ENCODE results near the gene RALGAPA2. TPM values are rescaled to one million over a fixed set of nuclear protein-coding genes. Genes with fewer than 3 reads are reported as not detected.

The RALGAPA2 gene
- total RNA-seq, 1 experiment from 2014 or later, result 26.3 TPM

DNA sequence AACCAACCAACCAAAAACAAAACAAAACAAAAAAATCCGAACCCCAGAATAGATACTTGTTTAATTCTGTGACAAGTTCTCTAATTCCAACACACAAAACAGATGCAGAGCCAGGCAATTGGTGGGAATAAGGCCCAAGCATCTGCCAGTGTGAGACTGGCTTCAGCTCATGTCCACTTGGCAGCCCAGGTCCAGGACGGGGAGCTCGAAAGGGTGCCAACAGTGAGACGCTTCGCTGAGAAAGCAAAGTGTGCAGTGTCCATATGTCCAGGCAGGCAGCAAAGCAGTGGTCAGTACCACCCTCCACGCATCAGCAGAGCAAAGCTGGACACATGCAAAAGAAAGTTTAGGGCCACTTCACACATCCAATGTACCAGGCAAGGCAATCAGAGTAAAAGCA lies 102.9 kb downstream of the RALGAPA2 start:
- intact Hi-C loops (cut with micrococcal nuclease; ENCODE audit: unreplicated experiment), result no loop called here
- TF ChIP-seq CTCF (IDR thresholded peaks at IDR 0.05; ENCODE audit: unreplicated experiment), result no peak
- no TSS peak for BruUV-seq (replicated peaks)
- CTCF ChIA-PET, result no interaction called here
- Mint-ChIP-seq H3K9me3 (ENCODE audit: low read depth, unreplicated experiment) (no peaks in the 10 kb centered on the region), H3K27me3 (ENCODE audit: unreplicated experiment) (no peaks in the 10 kb centered on the region), H3K4me1 (ENCODE audit: low read depth, unreplicated experiment) (no peaks in the 10 kb centered on the region), H3K36me3 (ENCODE audit: insufficient read depth, unreplicated experiment) (peaks cover 5% of the 10 kb centered on the region), H3K4me3 (ENCODE audit: low read depth, unreplicated experiment) (no peak overlapping the region), H3K27ac (ENCODE audit: unreplicated experiment) (no peak overlapping the region)
- no peak for DNase-seq

GRCh38 chr20:20608641-20609040 lies 103.8 kb downstream of the RALGAPA2 start:
- H3K4me1 Mint-ChIP-seq (ENCODE audit: low read depth, unreplicated experiment), result no peaks in the 10 kb centered on the region
- no peak overlapping the region for H3K4me3 Mint-ChIP-seq (ENCODE audit: low read depth, unreplicated experiment)
- H3K9me3 Mint-ChIP-seq (ENCODE audit: low read depth, unreplicated experiment), result no peaks in the 10 kb centered on the region
- H3K27ac Mint-ChIP-seq (ENCODE audit: unreplicated experiment), result no peak overlapping the region
- DNase-seq, result no peak
- BruUV-seq (replicated peaks), result no TSS peak
- no peaks in the 10 kb centered on the region for H3K27me3 Mint-ChIP-seq (ENCODE audit: unreplicated experiment)
- H3K36me3 Mint-ChIP-seq (ENCODE audit: insufficient read depth, unreplicated experiment), result peaks cover 3% of the 10 kb centered on the region
- TF ChIP-seq CTCF (IDR thresholded peaks at IDR 0.05; ENCODE audit: unreplicated experiment), result no peak
- CTCF ChIA-PET, result no interaction called here
- intact Hi-C loops (cut with micrococcal nuclease; ENCODE audit: unreplicated experiment), result no loop called here

DNA sequence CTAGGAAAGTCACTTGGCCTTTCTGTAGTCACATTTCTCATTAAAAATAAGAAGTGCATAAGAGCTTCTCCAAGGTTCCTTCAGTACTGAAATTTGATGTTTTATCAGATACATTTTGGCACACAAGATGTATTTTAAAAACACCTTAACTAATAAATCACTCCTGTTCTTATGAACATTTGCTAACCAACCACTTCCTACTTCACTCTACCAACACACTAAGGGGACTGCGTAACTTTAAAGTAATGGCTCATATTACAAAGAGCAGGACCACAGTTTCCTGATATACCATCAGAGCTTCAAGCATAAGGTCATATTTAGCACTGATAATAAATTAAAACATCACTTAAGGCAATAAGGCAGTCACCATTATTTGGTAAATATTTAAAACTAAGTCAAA lies 104.4 kb downstream of the RALGAPA2 start:
- TF ChIP-seq CTCF (IDR thresholded peaks at IDR 0.05; ENCODE audit: unreplicated experiment), result no peak
- intact Hi-C loops (cut with micrococcal nuclease; ENCODE audit: unreplicated experiment), result no loop called here
- no peaks in the 10 kb centered on the region for H3K4me1 Mint-ChIP-seq (ENCODE audit: low read depth, unreplicated experiment)
- H3K27ac Mint-ChIP-seq (ENCODE audit: unreplicated experiment), result no peak overlapping the region
- CTCF ChIA-PET, result no interaction called here
- H3K4me3 Mint-ChIP-seq (ENCODE audit: low read depth, unreplicated experiment), result no peak overlapping the region
- no peak for DNase-seq
- no TSS peak for BruUV-seq (replicated peaks)
- peaks cover 3% of the 10 kb centered on the region for H3K36me3 Mint-ChIP-seq (ENCODE audit: insufficient read depth, unreplicated experiment)
- H3K9me3 Mint-ChIP-seq (ENCODE audit: low read depth, unreplicated experiment), result no peaks in the 10 kb centered on the region
- no peaks in the 10 kb centered on the region for H3K27me3 Mint-ChIP-seq (ENCODE audit: unreplicated experiment)

DNA sequence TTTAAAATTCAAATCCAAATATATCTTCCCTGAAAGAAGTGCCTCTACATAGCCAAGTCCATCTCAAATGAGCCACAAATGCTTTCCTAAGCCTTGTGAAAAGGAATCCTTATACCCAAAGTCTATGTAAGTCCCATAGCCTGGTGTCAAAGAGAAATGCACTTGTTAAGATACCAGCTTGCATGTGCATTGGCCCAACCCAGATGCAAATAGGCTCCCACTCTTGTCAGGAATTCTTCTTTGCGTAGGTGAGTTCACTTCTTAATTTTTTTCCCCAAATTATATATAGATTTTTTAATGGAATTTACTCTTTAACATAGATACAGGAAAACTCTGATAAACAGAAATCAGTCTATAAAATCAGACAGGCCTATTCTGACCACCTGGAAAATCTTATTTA lies 105.6 kb downstream of the RALGAPA2 start:
- H3K36me3 Mint-ChIP-seq (ENCODE audit: insufficient read depth, unreplicated experiment), result peaks cover 3% of the 10 kb centered on the region
- H3K4me3 Mint-ChIP-seq (ENCODE audit: low read depth, unreplicated experiment), result no peak overlapping the region
- H3K4me1 Mint-ChIP-seq (ENCODE audit: low read depth, unreplicated experiment), result no peaks in the 10 kb centered on the region
- no peak overlapping the region for H3K27ac Mint-ChIP-seq (ENCODE audit: unreplicated experiment)
- no peaks in the 10 kb centered on the region for H3K9me3 Mint-ChIP-seq (ENCODE audit: low read depth, unreplicated experiment)
- intact Hi-C loops (cut with micrococcal nuclease; ENCODE audit: unreplicated experiment), result no loop called here
- no peaks in the 10 kb centered on the region for H3K27me3 Mint-ChIP-seq (ENCODE audit: unreplicated experiment)
- no TSS peak for BruUV-seq (replicated peaks)
- no peak for TF ChIP-seq CTCF (IDR thresholded peaks at IDR 0.05; ENCODE audit: unreplicated experiment)
- no peak for DNase-seq
- CTCF ChIA-PET, result no interaction called here

- Mint-ChIP-seq H3K4me3 (ENCODE audit: low read depth, unreplicated experiment) (no peak overlapping the region), H3K9me3 (ENCODE audit: low read depth, unreplicated experiment) (no peaks in the 10 kb centered on the region), H3K27ac (ENCODE audit: unreplicated experiment) (no peak overlapping the region), H3K27me3 (ENCODE audit: unreplicated experiment) (no peaks in the 10 kb centered on the region), H3K36me3 (ENCODE audit: insufficient read depth, unreplicated experiment) (peaks cover 4% of the 10 kb centered on the region), H3K4me1 (ENCODE audit: low read depth, unreplicated experiment) (no peaks in the 10 kb centered on the region)
- no peak for DNase-seq
- intact Hi-C loops (cut with micrococcal nuclease; ENCODE audit: unreplicated experiment), result no loop called here
- CTCF ChIA-PET, result no interaction called here
- no peak for TF ChIP-seq CTCF (IDR thresholded peaks at IDR 0.05; ENCODE audit: unreplicated experiment)
- BruUV-seq (replicated peaks), result no TSS peak
Measured at GRCh38 chr20:20606050-20606449, 106.4 kb downstream of the RALGAPA2 start.

Data from Calu3 (cell line).